AG04450 (cell line): ENCODE measurements around the gene ZNF346. TPM values are rescaled to one million over a fixed set of nuclear protein-coding genes. Genes with fewer than 3 reads are reported as not detected.

ENCODE experiments used
- CTCF ChIA-PET: fragments of 300-600, 350-600 bp; formaldehyde crosslinking; extraction: SDS; loops from one replicate; lab custom pipeline; 2022; ENCODE audit warnings: antibody characterized with exemption, inconsistent platforms; lab: Charles Lee
- POLR2A ChIA-PET: fragments of 350-600 bp; formaldehyde crosslinking; extraction: SDS; loops from one replicate; lab custom pipeline; 2021; ENCODE audit warnings: antibody characterized with exemption, inconsistent platforms; lab: Yijun Ruan, JAX
- DNase-seq: peaks from one replicate; pipeline ENCODE4 v3.0.0-alpha.2; 2011; ENCODE audit warnings: low read depth, low spot score
- H3K27ac ChIP-seq: one replicate; pipeline ENCODE4 v1.5.1; 2012; ENCODE audit warnings: low read depth, low read length, control low read depth
- H3K27me3 ChIP-seq: one replicate; pipeline ENCODE4 v1.6.0; 2012; ENCODE audit warnings: low read length; ENCODE audit not compliant: control insufficient read depth, insufficient read depth
- H3K4me3 ChIP-seq: 2 replicates; pipeline ENCODE4 v1.5.1; 2011; ENCODE audit warnings: mild to moderate bottlenecking, low read depth, low read length, control low read depth
- H3K9me3 ChIP-seq: 2 replicates; pipeline ENCODE4 v1.5.1; 2012; ENCODE audit warnings: low read length; ENCODE audit not compliant: control insufficient read depth, insufficient read depth
- CTCF ChIP-seq: IDR thresholded peaks from 2 replicates; pipeline ENCODE4 v1.5.1; 2011; ENCODE audit warnings: low read depth, low read length, control low read depth, inconsistent platforms
- polyA plus RNA-seq: library from polyadenylated mRNA; depleted of rRNA; stranded (reverse); fragments of >200 nt; gene quantifications from 2 replicates; pipeline ENCODE4 v1.2.3, GENCODE V29; 2011; rRNA removed

Gene ZNF346
- polyA plus RNA-seq, 1 experiment, result 15.0 TPM

- no peak for TF ChIP-seq CTCF
- no peak overlapping the region for H3K4me3 ChIP-seq
- H3K9me3 ChIP-seq, result no peaks in the 10 kb centered on the region
- DNase-seq, result no peak
- CTCF ChIA-PET, result interaction anchor here (1.0 to 1.1 kb wide), 2 partner anchors 10 to 12 kb away, joined by 4 to 6 read pairs; no protein-coding TSS in a partner anchor
- no peak overlapping the region for H3K27ac ChIP-seq
- peaks cover 2% of the 10 kb centered on the region for H3K27me3 ChIP-seq
- POLR2A ChIA-PET, result no interaction called here
Observed at GRCh38 chr5:177124486-177124991, 102.0 kb downstream of the ZNF346 start.

GRCh38 chr5:177126771-177127170 lies 104.3 kb downstream of the ZNF346 start:
- no peak for TF ChIP-seq CTCF
- no peak for DNase-seq
- Histone ChIP-seq H3K27ac (no peak overlapping the region), H3K9me3 (no peaks in the 10 kb centered on the region; the same call in 1 of the 2 replicates), H3K4me3 (no peak overlapping the region), H3K27me3 (peaks cover 2% of the 10 kb centered on the region)
- ChIA-PET CTCF (interaction anchor here (0.5 to 1.3 kb wide), 7 partner anchors 9 to 466 kb away, joined by 3 to 5 read pairs (median 3); no protein-coding TSS in a partner anchor), POLR2A (no interaction called here)

DNA sequence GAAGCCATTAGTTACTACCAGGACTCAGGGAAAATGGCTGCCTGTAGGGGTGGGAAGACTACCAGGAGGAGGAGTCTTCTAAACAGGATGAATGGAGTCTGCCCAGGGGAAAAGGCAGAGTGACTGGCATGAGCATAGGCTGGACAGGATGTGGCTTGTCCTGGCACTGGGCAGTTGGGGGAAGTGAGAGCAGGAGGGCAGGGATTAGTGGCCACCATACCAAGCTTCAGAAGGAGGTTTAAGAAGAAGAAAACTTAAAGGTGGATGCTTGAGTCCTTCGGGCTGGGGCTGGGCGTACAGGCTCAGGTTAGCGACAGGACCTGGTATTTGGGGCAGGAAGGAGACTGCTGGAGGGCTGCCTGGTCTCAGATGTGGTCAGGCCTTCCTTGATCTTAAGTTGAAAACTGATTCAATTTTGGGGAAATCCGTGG lies 106.1 kb downstream of the ZNF346 start:
- no peak overlapping the region for H3K4me3 ChIP-seq
- no peaks in the 10 kb centered on the region for H3K27me3 ChIP-seq
- POLR2A ChIA-PET, result no interaction called here
- CTCF ChIA-PET, result no interaction called here
- no peak overlapping the region for H3K27ac ChIP-seq
- TF ChIP-seq CTCF, result no peak
- no peak for DNase-seq
- no peaks in the 10 kb centered on the region; the same call in 1 of the 2 replicates for H3K9me3 ChIP-seq

DNA sequence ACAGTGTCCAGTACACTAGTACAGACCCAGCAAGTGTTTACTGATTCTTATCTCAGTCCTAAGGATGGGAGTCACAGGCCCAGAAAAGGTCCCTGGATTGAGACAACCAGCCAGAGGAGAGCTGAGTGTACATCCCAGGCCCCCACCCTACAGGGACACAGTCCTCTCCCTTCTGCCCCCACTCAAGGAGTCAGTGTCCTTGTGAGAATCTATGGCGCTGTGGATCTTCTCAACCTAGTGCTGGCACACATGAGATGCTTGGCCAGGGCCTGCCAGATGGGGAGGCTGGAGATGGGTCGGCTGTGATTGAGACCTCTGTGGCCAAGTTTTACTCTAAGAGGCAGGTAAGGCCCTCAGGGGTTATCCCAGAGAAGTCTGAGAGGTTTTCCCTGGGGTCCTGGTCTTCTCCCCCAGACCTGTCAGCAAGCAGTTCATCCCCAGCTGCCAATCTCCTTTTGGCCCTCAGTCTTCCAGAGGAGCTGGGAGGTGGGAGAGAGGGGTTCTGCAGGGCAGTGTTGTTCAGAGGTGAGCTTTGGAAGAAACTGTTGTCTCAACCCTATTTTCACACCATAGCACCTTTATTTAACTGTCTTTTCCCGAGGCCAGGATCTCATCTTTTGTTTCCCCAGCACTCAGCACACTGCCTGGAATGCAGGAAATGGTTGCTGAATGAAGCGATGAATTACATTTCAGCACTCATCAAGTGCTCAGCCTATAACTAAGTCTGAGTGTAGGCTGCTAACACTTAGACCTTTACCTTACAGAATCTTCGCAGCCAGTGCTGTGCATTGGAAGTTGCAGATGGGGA lies 107.9 kb downstream of the ZNF346 start:
- Histone ChIP-seq H3K27me3 (no peaks in the 10 kb centered on the region), H3K27ac (no peak overlapping the region), H3K9me3 (no peaks in the 10 kb centered on the region; the same call in 1 of the 2 replicates), H3K4me3 (no peak overlapping the region)
- CTCF ChIA-PET, result interaction anchor here (2.4 kb wide), 1 partner anchor 17 kb away, joined by 9 read pairs; no protein-coding TSS in a partner anchor
- POLR2A ChIA-PET, result no interaction called here
- no peak for DNase-seq
- no peak for TF ChIP-seq CTCF

Other genes with a start within 250 kb of the ZNF346 start
- gene UNC5A, start 212.1 kb upstream of the ZNF346 start, polyA plus RNA-seq, result not detected in 2 replicates
- not detected in 2 replicates for gene HK3, start 123.3 kb upstream of the ZNF346 start, polyA plus RNA-seq
- gene UIMC1, start 15.9 kb upstream of the ZNF346 start, polyA plus RNA-seq, result 22.8 and 27.8 TPM in 2 replicates
- 5.8 and 6.8 TPM in 2 replicates for gene FGFR4, start 64.2 kb downstream of the ZNF346 start, polyA plus RNA-seq
- gene NSD1, start 111.1 kb downstream of the ZNF346 start, polyA plus RNA-seq, result 25.6 and 33.4 TPM in 2 replicates